ENCODE data around the gene HYAL3. TPM values are rescaled to one million over a fixed set of nuclear protein-coding genes. Genes with fewer than 3 reads are reported as not detected.

HYAL3 gene
- total and polyA plus RNA-seq, 2 of the 13 experiments (the other 11 are each of a cell fraction or from before 2014, with no cell fraction given) = 5.5 to 10.4 TPM

GRCh38 chr3:50320853-50321335 lies 21.7 kb upstream of the HYAL3 start (continued):
- TF ChIP-seq, protein P1, sequence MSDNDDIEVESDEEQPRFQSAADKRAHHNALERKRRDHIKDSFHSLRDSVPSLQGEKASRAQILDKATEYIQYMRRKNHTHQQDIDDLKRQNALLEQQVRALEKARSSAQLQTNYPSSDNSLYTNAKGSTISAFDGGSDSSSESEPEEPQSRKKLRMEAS (IDR thresholded peaks at IDR 0.05) = no peak
- no peak for TF ChIP-seq FOXA3 (CRISPR knock-in tag; IDR thresholded peaks at IDR 0.05)
- TF ChIP-seq NCOR1 (IDR thresholded peaks at IDR 0.05; ENCODE audit: borderline replicate concordance, low read length) = no peak
- no peak for TF ChIP-seq ZNF543 (CRISPR knock-in tag; IDR thresholded peaks at IDR 0.05)
- TF ChIP-seq ZNF230 (CRISPR knock-in tag; IDR thresholded peaks at IDR 0.05) = no peak
- no peak for TF ChIP-seq SRY (CRISPR knock-in tag; IDR thresholded peaks at IDR 0.05)
- TF ChIP-seq HNRNPLL (IDR thresholded peaks at IDR 0.05; ENCODE audit: low read depth, low read length, poor library complexity, severe bottlenecking) = peak; percentile 4
- no peak for TF ChIP-seq ZNF292 (CRISPR knock-in tag; IDR thresholded peaks at IDR 0.05; ENCODE audit: borderline replicate concordance, low read depth)
- no peak for TF ChIP-seq ZNF605 (CRISPR knock-in tag; IDR thresholded peaks at IDR 0.05)
- no peak for TF ChIP-seq ZNF737 (CRISPR knock-in tag; IDR thresholded peaks at IDR 0.05; ENCODE audit: borderline replicate concordance)
- 0 out of 2 replicates have a peak, but pooled peaks have one; percentile 38 for TF ChIP-seq ZNF788 (CRISPR knock-in tag; IDR thresholded peaks at IDR 0.05; ENCODE audit: borderline replicate concordance)
- TF ChIP-seq MIER2 (CRISPR knock-in tag; IDR thresholded peaks at IDR 0.05) = no peak
- no peak for TF ChIP-seq ATAD3A (CRISPR knock-in tag; IDR thresholded peaks at IDR 0.05)
- no peak for TF ChIP-seq TRIM24 (CRISPR knock-in tag; IDR thresholded peaks at IDR 0.05)
- peak; percentile 52; the same call in 1 of the 2 replicates for TF ChIP-seq ZBTB2 (CRISPR knock-in tag; IDR thresholded peaks at IDR 0.05; ENCODE audit: low read depth)
- TF ChIP-seq ZNF256 (CRISPR knock-in tag; conservative IDR thresholded peaks at IDR 0.05) = no peak
- TF ChIP-seq, protein P2, sequence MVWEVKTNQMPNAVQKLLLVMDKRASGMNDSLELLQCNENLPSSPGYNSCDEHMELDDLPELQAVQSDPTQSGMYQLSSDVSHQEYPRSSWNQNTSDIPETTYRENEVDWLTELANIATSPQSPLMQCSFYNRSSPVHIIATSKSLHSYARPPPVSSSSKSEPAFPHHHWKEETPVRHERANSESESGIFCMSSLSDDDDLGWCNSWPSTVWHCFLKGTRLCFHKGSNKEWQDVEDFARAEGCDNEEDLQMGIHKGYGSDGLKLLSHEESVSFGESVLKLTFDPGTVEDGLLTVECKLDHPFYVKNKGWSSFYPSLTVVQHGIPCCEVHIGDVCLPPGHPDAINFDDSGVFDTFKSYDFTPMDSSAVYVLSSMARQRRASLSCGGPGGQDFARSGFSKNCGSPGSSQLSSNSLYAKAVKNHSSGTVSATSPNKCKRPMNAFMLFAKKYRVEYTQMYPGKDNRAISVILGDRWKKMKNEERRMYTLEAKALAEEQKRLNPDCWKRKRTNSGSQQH (CRISPR knock-in tag; IDR thresholded peaks at IDR 0.05; ENCODE audit: low read depth) = peak; percentile 55; the same call in 1 of the 2 replicates
- no peak for TF ChIP-seq ZNF552 (CRISPR knock-in tag; IDR thresholded peaks at IDR 0.05; ENCODE audit: borderline replicate concordance)
- no peak for TF ChIP-seq ARNT (IDR thresholded peaks at IDR 0.05)
- TF ChIP-seq SP4 (CRISPR knock-in tag; IDR thresholded peaks at IDR 0.05) = no peak
- TF ChIP-seq ZNF674 (CRISPR knock-in tag; IDR thresholded peaks at IDR 0.05; ENCODE audit: low read depth) = no peak
- no peak for TF ChIP-seq ZNF615 (CRISPR knock-in tag; IDR thresholded peaks at IDR 0.05; ENCODE audit: borderline replicate concordance)
- no peak for TF ChIP-seq HNF1A (IDR thresholded peaks at IDR 0.05; ENCODE audit: low read depth)
- peak; percentile 56; the same call in 1 of the 2 replicates for TF ChIP-seq HNF1A (CRISPR knock-in tag; IDR thresholded peaks at IDR 0.05; ENCODE audit: borderline replicate concordance)
